Neural crest cell (in vitro differentiated cells): ENCODE results near the gene UPF3A. TPM values are rescaled to one million over a fixed set of nuclear protein-coding genes. Genes with fewer than 3 reads are reported as not detected.

Experiments used
- DNase-seq: peaks from one replicate; pipeline ENCODE4 v3.0.0; 2021; ENCODE audit warnings: low read depth, mixed read lengths, low spot score
- H3K27ac Mint-ChIP-seq: one replicate; pipeline ENCODE4 v1.8.0; 2021; ENCODE audit warnings: mild to moderate bottlenecking, mixed read lengths; ENCODE audit not compliant: unreplicated experiment
- H3K27me3 Mint-ChIP-seq: 2 replicates; pipeline ENCODE4 v1.8.0; 2021; ENCODE audit warnings: low read depth, mild to moderate bottlenecking, mixed read lengths
- H3K36me3 Mint-ChIP-seq: 2 replicates; pipeline ENCODE4 v1.8.0; 2021; ENCODE audit warnings: low read depth, mild to moderate bottlenecking, mixed read lengths
- H3K4me1 Mint-ChIP-seq: 2 replicates; pipeline ENCODE4 v1.8.0; 2021; ENCODE audit warnings: mixed read lengths
- H3K4me3 Mint-ChIP-seq: one replicate; pipeline ENCODE4 v1.8.0; 2021; ENCODE audit warnings: mild to moderate bottlenecking, mixed read lengths
- H3K9me3 Mint-ChIP-seq: 2 replicates; pipeline ENCODE4 v1.8.0; 2021; ENCODE audit warnings: mixed read lengths
- total RNA-seq: library from RNA; stranded (reverse); gene quantifications from 2 replicates; pipeline ENCODE4 v1.2.1, GENCODE V29; 2021
- TF ChIP-seq, protein P1 (sequence below): fragments of 200-600 bp; sonication (generic); conservative IDR thresholded peaks from 2 replicates; pipeline ENCODE4 v1.5.0; 2021; ENCODE audit warnings: antibody characterized with exemption, mild to moderate bottlenecking

The UPF3A gene
- total RNA-seq, 1 donor from 2014 or later, result 84.7 TPM

DNA sequence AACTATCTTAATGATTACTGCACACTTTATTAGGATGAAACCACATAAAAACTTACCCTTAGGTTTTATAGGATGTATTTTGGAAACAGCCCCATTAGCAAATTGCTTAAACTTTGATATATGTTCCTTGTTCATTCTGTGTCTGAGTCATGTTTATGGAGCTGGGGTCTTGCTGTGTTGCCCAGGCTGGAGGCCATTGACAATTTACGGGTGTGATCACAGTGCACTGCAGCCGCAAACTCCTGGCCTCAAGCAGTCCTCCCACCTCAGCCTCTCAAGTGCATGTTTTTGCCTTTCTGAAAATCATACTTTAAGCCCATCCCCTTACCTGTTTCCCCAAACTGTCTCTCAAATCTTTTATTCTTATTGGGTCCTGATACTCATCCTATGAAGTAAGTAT, 27.7 kb downstream of the UPF3A start:
- H3K27me3 Mint-ChIP-seq, result no peaks in the 10 kb centered on the region
- DNase-seq, result no peak
- H3K9me3 Mint-ChIP-seq, result no peaks in the 10 kb centered on the region
- H3K4me1 Mint-ChIP-seq, result peaks cover 13% of the 10 kb centered on the region
- TF ChIP-seq, protein P1, sequence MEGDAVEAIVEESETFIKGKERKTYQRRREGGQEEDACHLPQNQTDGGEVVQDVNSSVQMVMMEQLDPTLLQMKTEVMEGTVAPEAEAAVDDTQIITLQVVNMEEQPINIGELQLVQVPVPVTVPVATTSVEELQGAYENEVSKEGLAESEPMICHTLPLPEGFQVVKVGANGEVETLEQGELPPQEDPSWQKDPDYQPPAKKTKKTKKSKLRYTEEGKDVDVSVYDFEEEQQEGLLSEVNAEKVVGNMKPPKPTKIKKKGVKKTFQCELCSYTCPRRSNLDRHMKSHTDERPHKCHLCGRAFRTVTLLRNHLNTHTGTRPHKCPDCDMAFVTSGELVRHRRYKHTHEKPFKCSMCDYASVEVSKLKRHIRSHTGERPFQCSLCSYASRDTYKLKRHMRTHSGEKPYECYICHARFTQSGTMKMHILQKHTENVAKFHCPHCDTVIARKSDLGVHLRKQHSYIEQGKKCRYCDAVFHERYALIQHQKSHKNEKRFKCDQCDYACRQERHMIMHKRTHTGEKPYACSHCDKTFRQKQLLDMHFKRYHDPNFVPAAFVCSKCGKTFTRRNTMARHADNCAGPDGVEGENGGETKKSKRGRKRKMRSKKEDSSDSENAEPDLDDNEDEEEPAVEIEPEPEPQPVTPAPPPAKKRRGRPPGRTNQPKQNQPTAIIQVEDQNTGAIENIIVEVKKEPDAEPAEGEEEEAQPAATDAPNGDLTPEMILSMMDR, result no peak
- H3K27ac Mint-ChIP-seq, result no peak overlapping the region
- peak overlapping the region; percentile 4 for H3K4me3 Mint-ChIP-seq
- H3K36me3 Mint-ChIP-seq, result peaks cover 9% of the 10 kb centered on the region

DNA sequence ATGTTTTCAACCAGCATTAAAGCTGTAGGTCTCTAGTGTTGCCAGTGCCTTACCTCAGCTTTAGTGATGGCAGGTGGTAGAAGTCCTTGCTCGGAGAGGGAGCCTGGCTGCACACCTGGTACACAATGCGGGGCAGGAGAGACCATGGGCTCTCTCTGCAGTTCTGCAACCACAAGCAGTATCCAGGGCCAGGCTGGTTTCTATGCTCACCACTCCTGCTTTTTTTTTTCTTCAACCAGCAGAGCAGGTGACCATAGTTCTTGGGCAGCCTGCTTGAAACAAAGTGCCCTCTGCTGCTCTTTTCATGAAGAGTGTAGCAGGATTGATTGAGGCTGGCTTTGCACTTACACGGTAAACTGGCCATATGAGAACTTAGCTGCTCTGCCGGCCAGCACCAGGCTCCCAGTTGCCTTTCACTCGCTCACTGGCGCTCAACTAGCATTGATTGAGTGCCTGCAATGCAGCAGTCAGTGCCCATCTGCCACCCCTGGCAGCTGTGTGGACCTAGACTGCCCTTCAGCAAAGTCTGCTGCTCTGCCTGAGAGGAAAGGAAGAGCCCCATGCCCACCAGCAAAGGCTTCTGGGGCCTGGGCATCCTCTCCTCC, 28.5 kb downstream of the UPF3A start:
- peaks cover 9% of the 10 kb centered on the region for H3K36me3 Mint-ChIP-seq
- H3K4me1 Mint-ChIP-seq, result peaks cover 15% of the 10 kb centered on the region
- no peaks in the 10 kb centered on the region for H3K9me3 Mint-ChIP-seq
- TF ChIP-seq, protein P1, result no peak
- no peak overlapping the region for H3K27ac Mint-ChIP-seq
- no peak overlapping the region for H3K4me3 Mint-ChIP-seq
- H3K27me3 Mint-ChIP-seq, result no peaks in the 10 kb centered on the region
- DNase-seq, result no peak

DNA sequence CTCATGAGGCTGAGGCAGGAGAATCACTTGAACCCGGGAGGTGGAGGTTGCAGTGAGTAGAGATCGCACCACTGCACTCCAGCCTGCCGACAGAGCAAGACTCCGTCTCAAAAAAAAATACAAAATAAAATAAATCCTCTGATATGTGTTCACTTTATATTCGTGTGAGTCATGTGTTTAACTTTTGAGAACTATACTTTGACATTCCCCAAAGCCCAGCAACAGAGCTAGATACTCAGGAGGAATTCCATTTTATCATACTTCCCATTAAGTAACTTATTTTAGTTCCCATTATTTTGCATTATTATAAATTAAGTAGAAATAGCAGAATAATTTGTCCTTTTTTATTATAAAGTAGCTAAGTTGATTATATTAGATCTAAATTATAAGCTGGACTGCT, 29.6 kb downstream of the UPF3A start:
- DNase-seq, result no peak
- TF ChIP-seq, protein P1, result no peak
- no peaks in the 10 kb centered on the region for H3K9me3 Mint-ChIP-seq
- H3K4me1 Mint-ChIP-seq, result peaks cover 23% of the 10 kb centered on the region
- H3K4me3 Mint-ChIP-seq, result no peak overlapping the region
- H3K27ac Mint-ChIP-seq, result no peak overlapping the region
- H3K27me3 Mint-ChIP-seq, result no peaks in the 10 kb centered on the region
- H3K36me3 Mint-ChIP-seq, result peaks cover 11% of the 10 kb centered on the region

DNA sequence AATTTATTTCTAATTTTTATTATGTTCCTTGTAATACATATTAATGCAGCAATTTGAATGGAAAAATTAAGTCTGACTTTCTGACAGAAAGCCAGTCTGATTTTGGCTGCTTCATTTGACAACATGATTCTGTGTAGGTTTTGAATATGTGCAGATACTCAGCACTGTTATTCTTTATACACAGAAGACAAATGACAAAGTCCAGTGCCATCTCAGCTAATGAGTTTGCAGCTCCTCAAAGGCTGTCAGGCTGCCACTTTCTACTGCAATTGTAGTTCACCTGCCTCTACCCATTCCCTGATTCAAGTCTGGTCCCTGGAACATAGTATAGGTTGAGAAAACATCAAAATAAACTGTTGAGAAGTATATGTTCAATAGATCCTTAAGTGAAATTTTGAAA, 30.0 kb downstream of the UPF3A start:
- peaks cover 23% of the 10 kb centered on the region for H3K4me1 Mint-ChIP-seq
- TF ChIP-seq, protein P1, result no peak
- H3K4me3 Mint-ChIP-seq, result no peak overlapping the region
- H3K27ac Mint-ChIP-seq, result no peak overlapping the region
- no peaks in the 10 kb centered on the region for H3K9me3 Mint-ChIP-seq
- DNase-seq, result no peak
- H3K36me3 Mint-ChIP-seq, result peaks cover 11% of the 10 kb centered on the region
- H3K27me3 Mint-ChIP-seq, result no peaks in the 10 kb centered on the region

DNA sequence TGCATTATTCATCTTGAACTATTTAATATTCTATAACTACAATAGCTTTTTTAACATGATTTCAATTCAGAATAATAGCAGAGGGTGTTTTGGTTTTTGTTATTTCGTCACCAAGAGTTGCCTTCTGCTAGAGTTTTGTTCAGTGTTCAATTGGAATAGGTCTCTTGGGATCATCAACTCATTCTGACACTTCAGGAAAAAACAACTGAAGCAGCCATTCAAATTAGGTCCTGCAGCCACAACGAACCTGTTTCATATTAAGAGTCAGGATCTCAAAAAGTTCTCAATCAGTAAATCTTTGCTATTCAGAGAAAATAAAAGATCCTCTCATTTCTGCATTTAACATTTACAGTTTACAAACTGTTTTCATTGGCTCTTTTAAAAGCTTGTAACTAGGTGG, 30.5 kb downstream of the UPF3A start:
- Mint-ChIP-seq H3K4me3 (peak overlapping the region; percentile 41), H3K36me3 (peaks cover 10% of the 10 kb centered on the region), H3K9me3 (no peaks in the 10 kb centered on the region), H3K27ac (no peak overlapping the region), H3K27me3 (no peaks in the 10 kb centered on the region), H3K4me1 (peaks cover 27% of the 10 kb centered on the region)
- no peak for DNase-seq
- TF ChIP-seq, protein P1, result no peak
